ENCODE data around the gene BUB3. TPM values are rescaled to one million over a fixed set of nuclear protein-coding genes. Genes with fewer than 3 reads are reported as not detected.

BUB3 gene
- total RNA-seq, 4 donors from 2014 or later = 43.0 to 84.0 (median 49.2) TPM

- TF ChIP-seq CTCF (IDR thresholded peaks at IDR 0.05 in 4 of 5, conservative IDR thresholded peaks at IDR 0.05 in 1 of 5) = no peak
- TF ChIP-seq POLR2A (IDR thresholded peaks at IDR 0.05) = no peak
- in situ Hi-C loops (cut with MboI; ENCODE audit: low sequenced_read_pairs in 4 of 4) = loop anchor here in 1 of 4 donors (5.0 kb wide), 1 partner anchor 418 kb away; no protein-coding TSS in a partner anchor
Measured at GRCh38 chr10:123134343-123134914, 19.8 kb upstream of the BUB3 start.

GRCh38 chr10:123134915-123135414 is 19.2 kb upstream of the BUB3 start:
- in situ Hi-C loops (cut with MboI; ENCODE audit: low sequenced_read_pairs in 4 of 4) = loop anchor here in 1 of 4 donors (5.0 kb wide), 1 partner anchor 417 kb away; no protein-coding TSS in a partner anchor
- Histone ChIP-seq H3K4me1 (peaks cover 25 to 26% of the 10 kb centered on the region in 2 donors), H3K36me3 (no peaks in the 10 kb centered on the region), H3K27ac (no peak overlapping the region), H3K9me3 (no peaks in the 10 kb centered on the region), H3K27me3 (peaks cover 93 to 97% (median 97%) of the 10 kb centered on the region in 3 donors), H3K4me3 (peak overlapping the region in 3 of 4 donors; percentile 30 to 50 (median 37))
- DNase-seq (no peak), ATAC-seq (no peak)
- intact Hi-C loops (cut with DNase I; ENCODE audit: low total_unique reads) = no loop called here
- TF ChIP-seq CTCF (IDR thresholded peaks at IDR 0.05 in 4 of 5, conservative IDR thresholded peaks at IDR 0.05 in 1 of 5) (no peak), POLR2A (IDR thresholded peaks at IDR 0.05) (no peak)

More at GRCh38 chr10:123134343-123134914, 19.8 kb upstream of the BUB3 start:
- H3K9me3 ChIP-seq = no peaks in the 10 kb centered on the region
- no peak overlapping the region for H3K4me3 ChIP-seq
- peaks cover 25 to 26% of the 10 kb centered on the region in 2 donors for H3K4me1 ChIP-seq
- H3K27me3 ChIP-seq = peaks cover 93 to 97% (median 97%) of the 10 kb centered on the region in 3 donors
- ATAC-seq (no peak), DNase-seq (no peak)
- no peaks in the 10 kb centered on the region for H3K36me3 ChIP-seq
- no peak overlapping the region for H3K27ac ChIP-seq
- intact Hi-C loops (cut with DNase I; ENCODE audit: low total_unique reads) = no loop called here

- TF ChIP-seq POLR2A (IDR thresholded peaks at IDR 0.05) = no peak
- TF ChIP-seq CTCF (IDR thresholded peaks at IDR 0.05 in 4 of 5, conservative IDR thresholded peaks at IDR 0.05 in 1 of 5) = no peak
- no peak for DNase-seq
- no peaks in the 10 kb centered on the region for H3K36me3 ChIP-seq
- H3K9me3 ChIP-seq = no peaks in the 10 kb centered on the region
- in situ Hi-C loops (cut with MboI; ENCODE audit: low sequenced_read_pairs in 4 of 4) (no loop called here), intact Hi-C loops (cut with DNase I; ENCODE audit: low total_unique reads) (no loop called here)
- H3K4me3 ChIP-seq = peak within 1 kb of the TSS; percentile 30 to 50 (median 42)
- ATAC-seq = no peak
- H3K4me1 ChIP-seq = peaks cover 25 to 26% of the 10 kb centered on the region in 2 donors
- no peak within 1 kb of the TSS for H3K27ac ChIP-seq
- peaks cover 93 to 98% (median 97%) of the 10 kb centered on the region in 3 donors for H3K27me3 ChIP-seq
Measured at GRCh38 chr10:123135415-123136141, 18.6 kb upstream of the BUB3 start, which contains the start of gene HMX3. Gene HMX3, plus strand, starts transcription at chr10:123135970. Its CDS starts 81 bp downstream, at chr10:123136051.

- Histone ChIP-seq H3K36me3 (no peaks in the 10 kb centered on the region), H3K27me3 (peaks cover 97 to 98% (median 98%) of the 10 kb centered on the region in 3 donors), H3K4me1 (peaks cover 25 to 26% of the 10 kb centered on the region in 2 donors), H3K27ac (no peak overlapping the region), H3K9me3 (no peaks in the 10 kb centered on the region), H3K4me3 (peak overlapping the region; percentile 22 to 40 (median 34))
- in situ Hi-C loops (cut with MboI; ENCODE audit: low sequenced_read_pairs in 4 of 4) (no loop called here), intact Hi-C loops (cut with DNase I; ENCODE audit: low total_unique reads) (no loop called here)
- DNase-seq (no peak), ATAC-seq (no peak)
- TF ChIP-seq CTCF (IDR thresholded peaks at IDR 0.05 in 4 of 5, conservative IDR thresholded peaks at IDR 0.05 in 1 of 5) (no peak), POLR2A (IDR thresholded peaks at IDR 0.05) (no peak)
Measured at GRCh38 chr10:123136221-123136805, 17.9 kb upstream of the BUB3 start.
